Cerebellar cortex (tissue), 1 donor: ENCODE measurements around the gene MCTP1.

Experiments
- DNase-seq: peaks from one replicate; pipeline ENCODE4 v3.0.0-alpha.2; 2015; ENCODE audit warnings: low spot score

MCTP1 gene

GRCh38 chr5:94811331-94811730, 473.6 kb downstream of the MCTP1 start:
- DNase-seq: peak; percentile 80

- DNase-seq: no peak
These were observed 474.0 kb downstream of the MCTP1 start for GRCh38 chr5:94810877-94811276.

- peak; percentile 70 for DNase-seq
These were observed 474.6 kb downstream of the MCTP1 start for GRCh38 chr5:94810281-94810680.

- DNase-seq: no peak
These were observed 476.4 kb downstream of the MCTP1 start for GRCh38 chr5:94808497-94808896.

GRCh38 chr5:94807985-94808384, 476.9 kb downstream of the MCTP1 start:
- peak; percentile 91 for DNase-seq

- no peak for DNase-seq
These were observed 482.4 kb downstream of the MCTP1 start for GRCh38 chr5:94802450-94802849.

GRCh38 chr5:94796586-94796985, 488.3 kb downstream of the MCTP1 start:
- DNase-seq: no peak

GRCh38 chr5:94793816-94794198, 491.1 kb downstream of the MCTP1 start:
- DNase-seq: no peak

GRCh38 chr5:94793113-94793815, 491.6 kb downstream of the MCTP1 start:
- no peak for DNase-seq

- no peak for DNase-seq
These were observed 493.1 kb downstream of the MCTP1 start for GRCh38 chr5:94791829-94792228.

- no peak for DNase-seq
These were observed 496.4 kb downstream of the MCTP1 start for GRCh38 chr5:94788527-94788926.

- DNase-seq: peak; percentile 34
These were observed 500.1 kb downstream of the MCTP1 start for GRCh38 chr5:94784536-94785505.

GRCh38 chr5:94782383-94782782, 502.5 kb downstream of the MCTP1 start:
- no peak for DNase-seq

GRCh38 chr5:94779684-94780083, 505.2 kb downstream of the MCTP1 start:
- DNase-seq: no peak

- DNase-seq: no peak
These were observed 506.2 kb downstream of the MCTP1 start for GRCh38 chr5:94778732-94779131.

- DNase-seq: no peak
These were observed 506.6 kb downstream of the MCTP1 start for GRCh38 chr5:94778299-94778698.

GRCh38 chr5:94777056-94777880, 507.6 kb downstream of the MCTP1 start:
- DNase-seq: peak; percentile 22

- DNase-seq: peak; percentile 22
These were observed 508.7 kb downstream of the MCTP1 start for GRCh38 chr5:94776167-94776566.

- DNase-seq: no peak
These were observed 509.8 kb downstream of the MCTP1 start for GRCh38 chr5:94775088-94775487.

GRCh38 chr5:94771742-94772141, 513.2 kb downstream of the MCTP1 start:
- DNase-seq: no peak

GRCh38 chr5:94769996-94770395, 514.9 kb downstream of the MCTP1 start:
- no peak for DNase-seq

- DNase-seq: peak; percentile 70
These were observed 523.1 kb downstream of the MCTP1 start for GRCh38 chr5:94761786-94762185.
